C4-2B (cell line): ENCODE measurements around the gene TMOD1.

Experiments used
- CTCF ChIP-seq: fragments of 450-650 bp; conservative IDR thresholded peaks from 2 replicates; pipeline ENCODE4 v1.5.1; 2017; ENCODE audit warnings: mild to moderate bottlenecking
- ZFX ChIP-seq: fragments of 450-650 bp; IDR thresholded peaks from 2 replicates; pipeline ENCODE4 v1.6.1; 2017

GRCh38 chr9:97600531-97601227, 99.2 kb downstream of the TMOD1 start:
- TF ChIP-seq CTCF (no peak), ZFX (no peak)
